Liver (tissue), 3 donors: ENCODE results near the gene ZNF746.

Experiments used
- RXRA ChIP-seq, 2 donors: IDR thresholded peaks; 2 replicates each; pipeline ENCODE4 v1.6.1; 2017 to 2018; ENCODE audit warnings: antibody characterized with exemption in 2 of 2, mild to moderate bottlenecking in 1 of 2
- TF ChIP-seq, protein P1 (sequence below): fragments of 150-350 bp; IDR thresholded peaks from 2 replicates; pipeline ENCODE4 v1.5.1; 2017; ENCODE audit warnings: improper control_type of control experiment, low read depth, low read length; ENCODE audit not compliant: missing input control
- donor health status: healthy.
- donor health status: healthy.

DNA sequence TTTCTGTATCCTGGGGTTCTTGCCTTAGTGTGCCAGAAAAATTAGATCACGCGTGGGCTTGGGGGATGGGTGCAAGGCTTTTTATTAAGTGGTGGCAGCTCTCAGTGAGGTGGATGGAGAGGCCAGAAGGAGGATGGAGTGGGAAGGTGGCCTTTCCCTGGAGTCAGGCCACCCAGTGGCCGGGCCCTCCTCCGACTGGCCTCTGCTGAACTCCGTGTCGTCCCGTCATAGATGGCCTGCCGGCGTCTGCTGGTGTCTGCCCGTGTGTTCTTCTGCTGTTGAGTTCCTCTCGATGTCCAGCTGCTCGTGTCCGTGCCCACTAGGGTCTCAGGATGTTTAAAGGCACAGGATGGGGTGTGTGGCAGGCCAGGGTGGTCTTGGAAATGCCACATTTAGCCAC is 4.0 kb upstream of the ZNF746 start:
- TF ChIP-seq RXRA (IDR thresholded peaks at IDR 0.05) = no peak
- TF ChIP-seq, protein P1, sequence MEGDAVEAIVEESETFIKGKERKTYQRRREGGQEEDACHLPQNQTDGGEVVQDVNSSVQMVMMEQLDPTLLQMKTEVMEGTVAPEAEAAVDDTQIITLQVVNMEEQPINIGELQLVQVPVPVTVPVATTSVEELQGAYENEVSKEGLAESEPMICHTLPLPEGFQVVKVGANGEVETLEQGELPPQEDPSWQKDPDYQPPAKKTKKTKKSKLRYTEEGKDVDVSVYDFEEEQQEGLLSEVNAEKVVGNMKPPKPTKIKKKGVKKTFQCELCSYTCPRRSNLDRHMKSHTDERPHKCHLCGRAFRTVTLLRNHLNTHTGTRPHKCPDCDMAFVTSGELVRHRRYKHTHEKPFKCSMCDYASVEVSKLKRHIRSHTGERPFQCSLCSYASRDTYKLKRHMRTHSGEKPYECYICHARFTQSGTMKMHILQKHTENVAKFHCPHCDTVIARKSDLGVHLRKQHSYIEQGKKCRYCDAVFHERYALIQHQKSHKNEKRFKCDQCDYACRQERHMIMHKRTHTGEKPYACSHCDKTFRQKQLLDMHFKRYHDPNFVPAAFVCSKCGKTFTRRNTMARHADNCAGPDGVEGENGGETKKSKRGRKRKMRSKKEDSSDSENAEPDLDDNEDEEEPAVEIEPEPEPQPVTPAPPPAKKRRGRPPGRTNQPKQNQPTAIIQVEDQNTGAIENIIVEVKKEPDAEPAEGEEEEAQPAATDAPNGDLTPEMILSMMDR = no peak
